SK-N-SH (cell line): Measurements from ENCODE around the gene ACD. TPM values are rescaled to one million over a fixed set of nuclear protein-coding genes. Genes with fewer than 3 reads are reported as not detected.
A peak's percentile ranks its signal among the peaks of the same experiment; 100 is the strongest.

Experiments used
- CTCF ChIA-PET: fragments of 300-600, 350-600 bp; formaldehyde crosslinking; extraction: SDS; loops from one replicate; lab custom pipeline; 2021; lab: Yijun Ruan, JAX
- POLR2A ChIA-PET: fragments of 350-600 bp; sonication (Branson Sonifier 250); formaldehyde crosslinking; extraction: SDS; loops from one replicate; lab custom pipeline; 2020; ENCODE audit warnings: antibody characterized with exemption, inconsistent platforms; lab: Yijun Ruan, JAX
- DNase-seq: peaks from one replicate; pipeline ENCODE4 v3.0.0; 2012
- H2AFZ ChIP-seq: fragments of 200-600 bp; sonication (generic); 2 replicates; pipeline ENCODE4 v1.8.1; 2016; ENCODE audit warnings: antibody characterized with exemption, mild to moderate bottlenecking, low read depth
- H3F3A ChIP-seq: fragments of 200-600 bp; sonication (generic); replicated peaks from 2 replicates; pipeline ENCODE3; 2016; ENCODE audit warnings: antibody characterized with exemption, mild to moderate bottlenecking; ENCODE audit not compliant: insufficient read depth
- H3K27ac ChIP-seq, 2 experiments: fragments of 200-500 bp in 1 of 2; fragments of 200-600 bp in 1 of 2; sonication (Bioruptor generic) in 1 of 2; sonication (generic), shearing (Covaris generic) in 1 of 2; 2 replicates each; pipeline versions ENCODE4 v1.5.1 to v1.6.1; 2014 to 2016; ENCODE audit warnings: low read depth in 2 of 2, inconsistent platforms in 1 of 2, low read length in 1 of 2, mild to moderate bottlenecking in 1 of 2, mixed read lengths in 1 of 2
- H3K27me3 ChIP-seq: fragments of 200-600 bp; sonication (generic), shearing (Covaris generic); 2 replicates; pipeline ENCODE4 v1.6.1; 2016; ENCODE audit warnings: mixed run types; ENCODE audit not compliant: insufficient read depth
- H3K36me3 ChIP-seq, 2 experiments: fragments of 200-500 bp in 1 of 2; fragments of 200-600 bp in 1 of 2; sonication (Bioruptor generic) in 1 of 2; sonication (generic) in 1 of 2; replicated peaks in 1 of 2; 2 replicates each; pipeline versions ENCODE3 to v1.5.1; 2014 to 2016; ENCODE audit warnings: low read length in 1 of 2, mild to moderate bottlenecking in 1 of 2; ENCODE audit not compliant: insufficient read depth in 2 of 2, control insufficient read depth in 1 of 2
- H3K4me1 ChIP-seq, 2 experiments: fragments of 200-500 bp in 1 of 2; fragments of 200-600 bp in 1 of 2; sonication (Bioruptor generic) in 1 of 2; sonication (generic), shearing (Covaris generic) in 1 of 2; 2 replicates each; pipeline versions ENCODE4 v1.5.1 to v1.6.1; 2014 to 2016; ENCODE audit warnings: low read depth in 1 of 2, low read length in 1 of 2, mixed run types in 1 of 2; ENCODE audit not compliant: insufficient read depth in 2 of 2, control insufficient read depth in 1 of 2
- H3K4me2 ChIP-seq: fragments of 200-600 bp; sonication (generic), shearing (Covaris generic); 2 replicates; pipeline ENCODE4 v1.6.1; 2017; ENCODE audit warnings: mixed run types
- H3K4me3 ChIP-seq, 2 experiments: fragments of 200-500 bp in 1 of 2; fragments of 200-600 bp in 1 of 2; sonication (Bioruptor generic) in 1 of 2; sonication (generic), shearing (Covaris generic) in 1 of 2; 2 replicates each; pipeline versions ENCODE4 v1.5.1 to v1.8.1; 2014 to 2016; ENCODE audit warnings: low read depth in 2 of 2, inconsistent platforms in 1 of 2, low read length in 1 of 2, mild to moderate bottlenecking in 1 of 2, mixed read lengths in 1 of 2, moderate library complexity in 1 of 2
- H3K79me2 ChIP-seq: fragments of 200-600 bp; sonication (generic); 2 replicates; pipeline ENCODE4 v1.8.1; 2017; ENCODE audit warnings: mild to moderate bottlenecking; ENCODE audit not compliant: insufficient read depth
- H3K9ac ChIP-seq: fragments of 200-600 bp; sonication (generic); 2 replicates; pipeline ENCODE4 v1.6.1; 2017; ENCODE audit warnings: mixed run types
- H3K9me2 ChIP-seq: fragments of 200-600 bp; sonication (generic); 2 replicates; pipeline ENCODE4 v1.6.1; 2017; ENCODE audit warnings: mixed run types
- H3K9me3 ChIP-seq: fragments of 200-600 bp; sonication (generic); 2 replicates; pipeline ENCODE4 v1.6.1; 2017; ENCODE audit warnings: mixed run types, mild to moderate bottlenecking, moderate library complexity
- H4K20me1 ChIP-seq: fragments of 200-600 bp; sonication (generic); 2 replicates; pipeline ENCODE4 v1.6.1; 2017; ENCODE audit warnings: mild to moderate bottlenecking, mixed run types; ENCODE audit not compliant: insufficient read depth
- CTCF ChIP-seq: fragments of 200-600 bp; sonication (generic); IDR thresholded peaks from 2 replicates; pipeline ENCODE4 v1.6.1; 2017; ENCODE audit warnings: antibody characterized with exemption, mild to moderate bottlenecking, moderate library complexity
- FOSL2 ChIP-seq: IDR thresholded peaks from 2 replicates; pipeline ENCODE4 v1.4.0; 2012; ENCODE audit warnings: low read depth, mild to moderate bottlenecking, moderate library complexity, borderline replicate concordance
- FOXJ3 ChIP-seq: sonication (generic); formaldehyde crosslinking; IDR thresholded peaks from 2 replicates; pipeline ENCODE4 v1.5.1; 2020; ENCODE audit warnings: mild to moderate bottlenecking, missing genetic modification reagents
- GATA2 ChIP-seq: sonication (generic); formaldehyde crosslinking; IDR thresholded peaks from 2 replicates; pipeline ENCODE4 v1.5.0; 2020; ENCODE audit warnings: mild to moderate bottlenecking, missing genetic modification reagents
- MAX ChIP-seq: IDR thresholded peaks from 2 replicates; pipeline ENCODE4 v1.4.0; 2012; ENCODE audit warnings: low read depth
- MEF2A ChIP-seq: IDR thresholded peaks from 2 replicates; pipeline ENCODE4 v1.4.0; 2012; ENCODE audit warnings: low read depth, borderline replicate concordance
- NRF1 ChIP-seq: IDR thresholded peaks from 2 replicates; pipeline ENCODE4 v1.6.1; 2012; ENCODE audit warnings: low read depth, mild to moderate bottlenecking, low read length
- POLR2AphosphoS5 ChIP-seq: IDR thresholded peaks from 2 replicates; pipeline ENCODE4 v1.6.1; 2012; ENCODE audit warnings: low read depth, low read length
- RAD21 ChIP-seq: IDR thresholded peaks from 2 replicates; pipeline ENCODE4 v1.6.1; 2012; ENCODE audit warnings: mild to moderate bottlenecking, low read length
- RCOR1 ChIP-seq: fragments of 150-350 bp; IDR thresholded peaks from 2 replicates; pipeline ENCODE4 v1.6.1; 2017; ENCODE audit warnings: antibody characterized with exemption, low read length
- REST ChIP-seq: IDR thresholded peaks from 2 replicates; pipeline ENCODE4 v1.6.1; 2012; ENCODE audit warnings: mild to moderate bottlenecking, low read depth, low read length, moderate library complexity
- SIN3A ChIP-seq: IDR thresholded peaks from 2 replicates; pipeline ENCODE4 v1.6.1; 2012; ENCODE audit warnings: low read depth, mild to moderate bottlenecking, low read length, moderate library complexity, borderline replicate concordance
- SMC3 ChIP-seq: IDR thresholded peaks from 2 replicates; pipeline ENCODE4 v1.6.1; 2012; ENCODE audit warnings: low read depth, low read length, improper control_type of control experiment
- YY1 ChIP-seq: IDR thresholded peaks from 2 replicates; pipeline ENCODE4 v1.4.0; 2012; ENCODE audit warnings: low read depth, mild to moderate bottlenecking
- WGBS: methylation state at CpG from one replicate; pipeline ENCODE4 v1.1.6; 2017; ENCODE audit warnings: low lambda C conversion rate; 5-methylcytosine and 5-hydroxymethylcytosine counted together
- polyA plus RNA-seq, 3 experiments: library from polyadenylated mRNA; depleted of rRNA; stranded (reverse); fragments of >200 nt; gene quantifications; 2 replicates each; pipeline ENCODE4 v1.2.3, GENCODE V29; 2012
- TF ChIP-seq, protein P1 (sequence below): IDR thresholded peaks from 2 replicates; pipeline ENCODE4 v1.4.0; 2012; ENCODE audit warnings: low read depth, borderline replicate concordance
- TF ChIP-seq, protein P2 (sequence below): IDR thresholded peaks from 2 replicates; pipeline ENCODE4; 2012

ACD gene
- polyA plus RNA-seq, 1 of the 3 experiments (the other 2 are of a cell fraction), result 37.8 TPM

GRCh38 chr16:67650023-67650422, 10.0 kb downstream of the ACD start:
- WGBS, result 72% methylated on average over 8 of the region's 8 CpGs
- no peak overlapping the region for H3K9ac ChIP-seq
- no peak overlapping the region for H2AFZ ChIP-seq
- no peak overlapping the region for H3K4me3 ChIP-seq
- no peak overlapping the region for H3K27ac ChIP-seq
- no peak for TF ChIP-seq GATA2 (CRISPR knock-in tag)
- H3K9me3 ChIP-seq, result no peaks in the 10 kb centered on the region
- H3F3A ChIP-seq, result no peaks in the 10 kb centered on the region
- POLR2A ChIA-PET, result no interaction called here
- peaks cover 0 to 13% of the 10 kb centered on the region in 2 experiments; a peak in 1 of 4 replicates for H3K4me1 ChIP-seq
- no peak overlapping the region for H3K4me2 ChIP-seq
- CTCF ChIA-PET, result interaction anchor here (0.6 to 16.5 kb wide), 4 partner anchors 87 to 318 kb away, joined by 3 to 263 read pairs (median 28); partner anchors contain the start of gene CTCF
- no peaks in the 10 kb centered on the region for H3K36me3 ChIP-seq
- no peak for DNase-seq
- H4K20me1 ChIP-seq, result peaks cover 4% of the 10 kb centered on the region; the same call in 1 of the 2 replicates
- H3K79me2 ChIP-seq, result no peaks in the 10 kb centered on the region
- no peaks in the 10 kb centered on the region for H3K9me2 ChIP-seq
- H3K27me3 ChIP-seq, result no peaks in the 10 kb centered on the region

GRCh38 chr16:67649494-67649931, 10.5 kb downstream of the ACD start:
- ChIA-PET POLR2A (no interaction called here), CTCF (interaction anchor here (6.6 to 16.5 kb wide), 2 partner anchors 99 to 127 kb away, joined by 43 to 263 read pairs; no protein-coding TSS in a partner anchor)
- no peaks in the 10 kb centered on the region for H3K36me3 ChIP-seq
- peaks cover 0 to 14% of the 10 kb centered on the region in 2 experiments; a peak in 1 of 4 replicates for H3K4me1 ChIP-seq
- H3K9me3 ChIP-seq, result no peaks in the 10 kb centered on the region
- no peak overlapping the region for H3K9ac ChIP-seq
- DNase-seq, result peak; percentile 60
- no peak overlapping the region for H3K4me3 ChIP-seq
- no peak overlapping the region for H2AFZ ChIP-seq
- 79% methylated on average over 26 of the region's 34 CpGs for WGBS
- H4K20me1 ChIP-seq, result peaks cover 4% of the 10 kb centered on the region; the same call in 1 of the 2 replicates
- no peaks in the 10 kb centered on the region for H3K27me3 ChIP-seq
- H3K4me2 ChIP-seq, result no peak overlapping the region
- H3K27ac ChIP-seq, result no peak overlapping the region
- no peaks in the 10 kb centered on the region for H3K79me2 ChIP-seq
- H3K9me2 ChIP-seq, result no peaks in the 10 kb centered on the region
- no peaks in the 10 kb centered on the region for H3F3A ChIP-seq
- no peak for TF ChIP-seq SIN3A
- TF ChIP-seq CTCF, result no peak
- TF ChIP-seq NRF1, result no peak
- TF ChIP-seq FOXJ3, result no peak
- no peak for TF ChIP-seq MAX
- TF ChIP-seq, protein P1, sequence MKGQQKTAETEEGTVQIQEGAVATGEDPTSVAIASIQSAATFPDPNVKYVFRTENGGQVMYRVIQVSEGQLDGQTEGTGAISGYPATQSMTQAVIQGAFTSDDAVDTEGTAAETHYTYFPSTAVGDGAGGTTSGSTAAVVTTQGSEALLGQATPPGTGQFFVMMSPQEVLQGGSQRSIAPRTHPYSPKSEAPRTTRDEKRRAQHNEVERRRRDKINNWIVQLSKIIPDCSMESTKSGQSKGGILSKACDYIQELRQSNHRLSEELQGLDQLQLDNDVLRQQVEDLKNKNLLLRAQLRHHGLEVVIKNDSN, result no peak
- TF ChIP-seq, protein P2, sequence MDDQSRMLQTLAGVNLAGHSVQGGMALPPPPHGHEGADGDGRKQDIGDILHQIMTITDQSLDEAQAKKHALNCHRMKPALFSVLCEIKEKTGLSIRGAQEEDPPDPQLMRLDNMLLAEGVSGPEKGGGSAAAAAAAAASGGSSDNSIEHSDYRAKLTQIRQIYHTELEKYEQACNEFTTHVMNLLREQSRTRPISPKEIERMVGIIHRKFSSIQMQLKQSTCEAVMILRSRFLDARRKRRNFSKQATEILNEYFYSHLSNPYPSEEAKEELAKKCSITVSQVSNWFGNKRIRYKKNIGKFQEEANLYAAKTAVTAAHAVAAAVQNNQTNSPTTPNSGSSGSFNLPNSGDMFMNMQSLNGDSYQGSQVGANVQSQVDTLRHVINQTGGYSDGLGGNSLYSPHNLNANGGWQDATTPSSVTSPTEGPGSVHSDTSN, result no peak
- TF ChIP-seq REST, result no peak
- TF ChIP-seq RCOR1, result no peak
- TF ChIP-seq POLR2AphosphoS5, result no peak
- TF ChIP-seq MEF2A, result no peak
- TF ChIP-seq FOSL2, result no peak
- TF ChIP-seq RAD21, result no peak
- TF ChIP-seq SMC3, result no peak
- TF ChIP-seq YY1, result no peak
